ENCODE measurements around the gene MYOM1.

GRCh38 chr18:3147935-3148554, 71.7 kb downstream of the MYOM1 start:
- TF ChIP-seq CTCF (IDR thresholded peaks at IDR 0.05), result no peak
- no peak for TF ChIP-seq POLR2A (IDR thresholded peaks at IDR 0.05)
